Measurements from ENCODE around the gene ZMIZ1.

DNA sequence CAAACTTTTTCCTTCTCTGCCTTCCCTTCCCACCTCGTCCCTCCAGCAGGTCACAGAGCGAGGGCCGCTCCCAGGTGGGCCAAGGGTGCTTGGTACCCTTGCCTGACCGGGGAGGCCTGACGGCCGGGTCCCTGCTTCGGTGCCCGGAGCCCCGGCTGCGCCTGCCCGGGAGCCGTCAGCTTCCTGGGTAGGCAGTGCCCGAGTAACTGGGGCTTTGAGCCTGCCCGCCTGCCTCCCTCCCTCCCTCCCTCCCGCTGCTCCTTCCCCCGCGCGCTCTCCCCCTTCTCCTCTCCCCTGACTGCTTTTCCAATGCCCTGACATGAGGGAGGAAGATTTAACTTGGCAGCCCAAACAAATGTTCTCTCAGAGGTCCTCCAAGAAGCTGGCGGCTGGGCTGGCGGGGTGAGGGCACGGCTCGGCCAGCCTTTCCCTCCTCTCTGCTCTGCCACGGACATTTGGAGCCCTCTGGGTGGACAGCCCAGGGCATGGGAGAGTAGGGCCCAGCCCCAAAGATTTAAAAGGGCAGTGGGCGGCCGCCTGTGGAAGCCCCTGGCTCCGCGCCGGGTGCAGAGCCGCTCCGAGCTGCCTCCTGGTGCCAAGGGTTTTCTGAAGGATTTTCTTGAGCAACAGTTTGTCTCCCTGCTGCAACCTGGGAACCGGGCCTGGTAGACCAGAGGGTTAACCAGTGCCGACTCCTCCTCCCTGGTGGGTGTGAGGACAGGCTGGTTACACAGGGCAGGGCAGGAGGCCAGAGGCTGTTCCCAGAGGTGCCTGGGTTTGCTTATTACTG lies 2.0 kb downstream of the ZMIZ1 start:
- TF ChIP-seq, protein P1, sequence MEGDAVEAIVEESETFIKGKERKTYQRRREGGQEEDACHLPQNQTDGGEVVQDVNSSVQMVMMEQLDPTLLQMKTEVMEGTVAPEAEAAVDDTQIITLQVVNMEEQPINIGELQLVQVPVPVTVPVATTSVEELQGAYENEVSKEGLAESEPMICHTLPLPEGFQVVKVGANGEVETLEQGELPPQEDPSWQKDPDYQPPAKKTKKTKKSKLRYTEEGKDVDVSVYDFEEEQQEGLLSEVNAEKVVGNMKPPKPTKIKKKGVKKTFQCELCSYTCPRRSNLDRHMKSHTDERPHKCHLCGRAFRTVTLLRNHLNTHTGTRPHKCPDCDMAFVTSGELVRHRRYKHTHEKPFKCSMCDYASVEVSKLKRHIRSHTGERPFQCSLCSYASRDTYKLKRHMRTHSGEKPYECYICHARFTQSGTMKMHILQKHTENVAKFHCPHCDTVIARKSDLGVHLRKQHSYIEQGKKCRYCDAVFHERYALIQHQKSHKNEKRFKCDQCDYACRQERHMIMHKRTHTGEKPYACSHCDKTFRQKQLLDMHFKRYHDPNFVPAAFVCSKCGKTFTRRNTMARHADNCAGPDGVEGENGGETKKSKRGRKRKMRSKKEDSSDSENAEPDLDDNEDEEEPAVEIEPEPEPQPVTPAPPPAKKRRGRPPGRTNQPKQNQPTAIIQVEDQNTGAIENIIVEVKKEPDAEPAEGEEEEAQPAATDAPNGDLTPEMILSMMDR (IDR thresholded peaks at IDR 0.05 in 4 of 5, conservative IDR thresholded peaks at IDR 0.05 in 1 of 5) = peak in 1 of 5 experiments; percentile 7
- peak; percentile 71 to 77 for TF ChIP-seq POLR2A (IDR thresholded peaks at IDR 0.05)

All from gastrocnemius medialis (tissue), 4 donors.